SK-N-SH treated with all-trans-retinoic acid at 6 μM for 48 hours (cell line): Measurements from ENCODE around the gene CDH4.

Experiments
- ARNTL ChIP-seq: fragments of 450-650 bp; formaldehyde crosslinking; IDR thresholded peaks from 2 replicates; pipeline ENCODE4 v1.5.0; 2020; ENCODE audit warnings: low read depth, mild to moderate bottlenecking, moderate library complexity, borderline replicate concordance
- CREB5 ChIP-seq: fragments of 250-450 bp; sonication (Bioruptor Pico); IDR thresholded peaks from 2 replicates; pipeline ENCODE4 v1.5.1; 2020; ENCODE audit warnings: low read depth, mild to moderate bottlenecking, moderate library complexity
- CSDC2 ChIP-seq: fragments of 250-450 bp; sonication (Bioruptor Pico); IDR thresholded peaks from 2 replicates; pipeline ENCODE4 v1.5.0; 2020; ENCODE audit warnings: mild to moderate bottlenecking, moderate library complexity
- ZNF8 ChIP-seq: fragments of 450-650 bp; formaldehyde crosslinking; IDR thresholded peaks from 2 replicates; pipeline ENCODE4 v1.5.0; 2020; ENCODE audit warnings: mild to moderate bottlenecking, moderate library complexity

GRCh38 chr20:61759286-61760065, 507.4 kb downstream of the CDH4 start:
- no peak for TF ChIP-seq ARNTL (CRISPR knock-in tag)
- no peak for TF ChIP-seq CSDC2
- TF ChIP-seq CREB5 (CRISPR knock-in tag) = no peak
- no peak for TF ChIP-seq ZNF8
